Measurements from ENCODE around the gene ADAP1.

GRCh38 chr7:930975-931758 is 23.3 kb downstream of the ADAP1 start:
- TF ChIP-seq, protein P1, sequence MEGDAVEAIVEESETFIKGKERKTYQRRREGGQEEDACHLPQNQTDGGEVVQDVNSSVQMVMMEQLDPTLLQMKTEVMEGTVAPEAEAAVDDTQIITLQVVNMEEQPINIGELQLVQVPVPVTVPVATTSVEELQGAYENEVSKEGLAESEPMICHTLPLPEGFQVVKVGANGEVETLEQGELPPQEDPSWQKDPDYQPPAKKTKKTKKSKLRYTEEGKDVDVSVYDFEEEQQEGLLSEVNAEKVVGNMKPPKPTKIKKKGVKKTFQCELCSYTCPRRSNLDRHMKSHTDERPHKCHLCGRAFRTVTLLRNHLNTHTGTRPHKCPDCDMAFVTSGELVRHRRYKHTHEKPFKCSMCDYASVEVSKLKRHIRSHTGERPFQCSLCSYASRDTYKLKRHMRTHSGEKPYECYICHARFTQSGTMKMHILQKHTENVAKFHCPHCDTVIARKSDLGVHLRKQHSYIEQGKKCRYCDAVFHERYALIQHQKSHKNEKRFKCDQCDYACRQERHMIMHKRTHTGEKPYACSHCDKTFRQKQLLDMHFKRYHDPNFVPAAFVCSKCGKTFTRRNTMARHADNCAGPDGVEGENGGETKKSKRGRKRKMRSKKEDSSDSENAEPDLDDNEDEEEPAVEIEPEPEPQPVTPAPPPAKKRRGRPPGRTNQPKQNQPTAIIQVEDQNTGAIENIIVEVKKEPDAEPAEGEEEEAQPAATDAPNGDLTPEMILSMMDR (IDR thresholded peaks at IDR 0.05) = no peak
- TF ChIP-seq POLR2AphosphoS5 (IDR thresholded peaks at IDR 0.05; ENCODE audit: low read depth, low read length) = no peak
- TF ChIP-seq, protein P2, sequence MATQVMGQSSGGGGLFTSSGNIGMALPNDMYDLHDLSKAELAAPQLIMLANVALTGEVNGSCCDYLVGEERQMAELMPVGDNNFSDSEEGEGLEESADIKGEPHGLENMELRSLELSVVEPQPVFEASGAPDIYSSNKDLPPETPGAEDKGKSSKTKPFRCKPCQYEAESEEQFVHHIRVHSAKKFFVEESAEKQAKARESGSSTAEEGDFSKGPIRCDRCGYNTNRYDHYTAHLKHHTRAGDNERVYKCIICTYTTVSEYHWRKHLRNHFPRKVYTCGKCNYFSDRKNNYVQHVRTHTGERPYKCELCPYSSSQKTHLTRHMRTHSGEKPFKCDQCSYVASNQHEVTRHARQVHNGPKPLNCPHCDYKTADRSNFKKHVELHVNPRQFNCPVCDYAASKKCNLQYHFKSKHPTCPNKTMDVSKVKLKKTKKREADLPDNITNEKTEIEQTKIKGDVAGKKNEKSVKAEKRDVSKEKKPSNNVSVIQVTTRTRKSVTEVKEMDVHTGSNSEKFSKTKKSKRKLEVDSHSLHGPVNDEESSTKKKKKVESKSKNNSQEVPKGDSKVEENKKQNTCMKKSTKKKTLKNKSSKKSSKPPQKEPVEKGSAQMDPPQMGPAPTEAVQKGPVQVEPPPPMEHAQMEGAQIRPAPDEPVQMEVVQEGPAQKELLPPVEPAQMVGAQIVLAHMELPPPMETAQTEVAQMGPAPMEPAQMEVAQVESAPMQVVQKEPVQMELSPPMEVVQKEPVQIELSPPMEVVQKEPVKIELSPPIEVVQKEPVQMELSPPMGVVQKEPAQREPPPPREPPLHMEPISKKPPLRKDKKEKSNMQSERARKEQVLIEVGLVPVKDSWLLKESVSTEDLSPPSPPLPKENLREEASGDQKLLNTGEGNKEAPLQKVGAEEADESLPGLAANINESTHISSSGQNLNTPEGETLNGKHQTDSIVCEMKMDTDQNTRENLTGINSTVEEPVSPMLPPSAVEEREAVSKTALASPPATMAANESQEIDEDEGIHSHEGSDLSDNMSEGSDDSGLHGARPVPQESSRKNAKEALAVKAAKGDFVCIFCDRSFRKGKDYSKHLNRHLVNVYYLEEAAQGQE (IDR thresholded peaks at IDR 0.05; ENCODE audit: insufficient read depth in 1 of 2, low read depth in 2 of 2, low read length in 1 of 2) = no peak
- TF ChIP-seq SIN3A (IDR thresholded peaks at IDR 0.05; ENCODE audit: borderline replicate concordance, insufficient read depth, low read depth, low read length) = no peak
- TF ChIP-seq TCF7L2 (IDR thresholded peaks at IDR 0.05; ENCODE audit: low read depth, low read length) = no peak
